Skin of body (tissue), 2 donors: ENCODE data around the gene MOCS1. TPM values are rescaled to one million over a fixed set of nuclear protein-coding genes. Genes with fewer than 3 reads are reported as not detected.

Experiments used
- DNase-seq: peaks from one replicate; lab custom pipeline; 2025; lab: John Stamatoyannopoulos, UW
- total RNA-seq: library from RNA; depleted of rRNA; stranded (reverse); fragments of >200 nt; gene quantifications from one replicate; pipeline ENCODE4 v1.2.3, GENCODE V29; 2014

MOCS1 gene
- total RNA-seq, 1 donor from 2014 or later, result 21.7 TPM

DNA sequence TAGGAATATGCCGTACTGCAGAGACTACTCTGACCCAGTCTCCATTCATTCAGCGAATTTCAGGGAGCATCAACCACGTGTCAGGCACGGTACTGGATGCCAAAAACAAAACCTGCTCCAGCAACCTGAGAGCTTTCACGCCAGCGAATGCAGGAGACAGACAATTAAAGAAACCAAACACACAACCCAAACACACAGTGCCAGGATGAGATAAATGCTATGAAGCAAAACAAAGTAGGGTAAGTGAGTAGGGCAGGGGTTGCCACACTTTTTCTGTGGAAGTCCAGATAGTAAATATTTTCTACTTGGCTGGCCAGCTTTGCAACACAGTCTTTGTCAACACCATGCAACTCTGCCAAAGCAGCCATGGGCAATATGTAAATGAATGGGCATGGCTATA lies 10.0 kb downstream of the MOCS1 start:
- DNase-seq, result no peak

DNA sequence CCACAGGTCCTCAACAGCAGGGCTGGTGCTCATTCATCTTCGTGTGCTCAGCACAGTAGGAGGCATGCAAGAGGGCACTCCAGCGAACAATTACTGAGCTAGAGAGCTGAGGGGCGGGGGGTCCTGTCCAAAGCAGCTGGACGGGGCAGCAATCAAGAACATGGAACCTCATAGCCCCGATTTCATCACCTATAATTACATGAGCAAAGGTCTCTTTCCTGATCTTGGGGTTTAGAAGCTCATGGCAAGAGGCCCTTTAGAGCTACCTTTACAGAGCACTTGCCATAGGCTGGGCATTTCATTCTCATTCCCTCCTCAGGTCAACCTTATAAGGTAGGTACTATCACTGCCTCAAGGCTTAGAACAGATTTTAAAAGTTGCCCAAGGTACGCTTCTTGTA lies 10.4 kb downstream of the MOCS1 start:
- DNase-seq, result no peak

- DNase-seq, result no peak
These were observed 10.9 kb downstream of the MOCS1 start for GRCh38 chr6:39923394-39923793.

- DNase-seq, result no peak
These were observed 11.4 kb downstream of the MOCS1 start for GRCh38 chr6:39922821-39923220.

DNA sequence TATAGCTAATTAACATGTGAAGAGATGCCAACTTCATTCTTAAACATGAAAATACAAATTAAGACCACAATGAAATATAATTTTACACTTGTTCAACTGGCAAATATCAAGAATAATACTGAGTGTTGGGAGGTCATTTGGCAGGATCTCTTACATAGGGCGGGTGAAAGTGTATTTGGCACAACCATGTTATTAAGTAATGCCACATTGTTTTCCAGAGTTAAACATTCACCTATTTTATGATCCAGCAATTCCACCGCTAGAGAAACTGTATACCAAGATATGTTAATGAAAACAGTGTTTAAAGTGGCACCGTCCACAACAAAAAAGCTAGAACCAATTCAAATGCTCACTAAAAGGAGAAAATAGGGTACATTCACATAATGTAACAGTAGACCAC lies 14.1 kb downstream of the MOCS1 start:
- DNase-seq, result no peak

DNA sequence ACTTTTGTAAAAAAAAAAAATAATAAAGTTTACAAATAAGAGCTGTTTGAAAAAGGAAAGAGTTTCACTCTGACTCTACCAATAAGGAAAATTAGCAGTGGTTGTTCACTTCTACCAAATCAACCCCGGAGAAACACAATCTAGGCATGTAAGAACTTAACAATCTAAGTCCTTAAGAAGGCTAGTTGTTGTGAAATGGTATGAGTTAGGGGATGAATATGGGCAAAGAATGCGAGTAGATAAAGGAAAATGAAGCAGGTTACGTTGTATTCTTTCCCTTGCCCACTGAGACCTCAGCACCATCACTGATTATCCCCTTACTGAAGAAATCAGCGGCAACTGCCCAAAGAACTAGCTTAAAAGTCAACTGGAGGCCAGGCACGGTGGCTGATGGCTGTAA lies 15.4 kb downstream of the MOCS1 start:
- DNase-seq, result no peak

DNA sequence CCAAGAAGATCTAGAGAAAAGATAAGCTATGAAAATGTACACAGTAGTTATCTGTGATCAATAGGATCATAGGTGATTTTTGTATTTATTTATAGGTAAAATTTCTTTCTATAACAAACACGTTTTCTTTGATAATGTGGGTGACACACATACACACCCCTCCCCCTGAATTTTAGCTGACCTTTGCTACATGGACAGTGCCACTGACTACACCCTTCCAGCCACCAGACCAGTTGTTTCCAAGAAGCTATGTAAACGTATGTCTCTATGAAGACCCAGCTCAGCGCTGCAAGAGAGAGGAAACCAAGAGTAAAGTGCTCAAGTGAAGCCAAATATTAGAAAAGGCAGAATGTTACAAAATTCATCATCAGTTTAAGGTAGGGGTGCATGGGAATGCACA lies 16.3 kb downstream of the MOCS1 start:
- DNase-seq, result no peak

- DNase-seq, result no peak
These were observed 16.9 kb downstream of the MOCS1 start for GRCh38 chr6:39917329-39917728.

DNA sequence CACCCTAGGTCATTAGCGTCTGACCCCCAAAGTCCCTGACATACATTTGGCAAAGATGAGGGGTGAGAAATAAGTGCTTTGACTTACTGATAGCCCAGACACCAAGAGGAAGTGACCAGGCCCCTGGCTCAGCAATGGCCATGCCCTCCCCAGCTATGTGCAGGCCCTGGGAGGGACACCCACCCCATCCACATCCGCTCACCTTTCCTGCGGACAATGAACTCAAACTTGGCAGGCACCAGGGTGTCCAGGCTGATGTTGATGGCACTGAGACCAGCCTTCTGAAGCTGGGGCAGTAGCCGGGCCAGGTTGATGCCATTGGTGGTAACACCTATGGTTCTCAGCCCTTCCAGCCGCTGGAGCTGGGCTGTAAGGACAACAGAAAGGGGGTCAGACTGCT lies 18.4 kb downstream of the MOCS1 start:
- no peak for DNase-seq

- DNase-seq, result no peak
These were observed 20.0 kb downstream of the MOCS1 start for GRCh38 chr6:39914239-39914638.

DNA sequence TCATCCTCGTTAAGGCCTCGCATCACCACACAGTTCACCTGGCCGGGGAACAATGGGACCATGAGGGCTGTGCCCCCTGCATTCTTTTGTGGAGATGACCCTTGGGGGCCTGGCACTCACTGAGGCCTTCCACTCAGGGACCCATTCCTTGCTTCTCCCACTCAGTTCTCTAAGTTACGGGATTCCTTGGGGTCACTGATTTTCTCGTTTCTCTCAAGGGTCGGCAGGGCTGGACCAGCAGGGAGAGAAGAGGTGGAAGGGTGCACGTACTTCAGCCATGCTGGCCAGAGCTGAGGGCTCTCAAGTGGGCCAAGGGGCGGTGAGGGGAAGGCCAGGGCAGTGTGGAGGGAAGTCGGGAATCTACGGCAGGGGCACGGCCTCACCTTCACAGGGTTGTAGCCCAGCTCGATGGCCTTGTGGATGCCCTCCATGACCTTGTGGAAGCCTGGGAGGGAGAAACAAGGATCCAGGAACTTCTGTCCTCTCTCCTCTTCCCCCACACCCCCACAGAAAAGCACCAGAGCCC lies 20.8 kb downstream of the MOCS1 start:
- no peak for DNase-seq

DNA sequence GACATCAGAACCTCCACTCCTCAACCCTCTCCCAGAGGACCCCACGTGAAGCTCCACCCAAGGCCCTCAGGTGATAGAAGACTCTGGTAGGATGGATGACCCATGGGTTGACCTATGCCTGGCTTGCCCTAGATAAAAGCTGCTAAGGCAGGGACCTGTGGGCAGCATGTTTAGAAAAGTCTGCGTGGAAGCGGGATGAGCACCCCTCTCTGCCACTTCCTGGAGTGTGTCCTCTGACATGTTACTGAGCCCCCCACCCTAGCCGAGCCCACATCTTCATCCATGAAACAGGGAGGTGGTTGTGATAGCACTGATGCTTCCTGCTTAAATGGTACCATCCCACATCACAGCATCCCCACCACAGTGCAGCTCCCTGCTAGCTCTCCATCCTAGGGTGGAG lies 21.8 kb downstream of the MOCS1 start:
- no peak for DNase-seq

DNA sequence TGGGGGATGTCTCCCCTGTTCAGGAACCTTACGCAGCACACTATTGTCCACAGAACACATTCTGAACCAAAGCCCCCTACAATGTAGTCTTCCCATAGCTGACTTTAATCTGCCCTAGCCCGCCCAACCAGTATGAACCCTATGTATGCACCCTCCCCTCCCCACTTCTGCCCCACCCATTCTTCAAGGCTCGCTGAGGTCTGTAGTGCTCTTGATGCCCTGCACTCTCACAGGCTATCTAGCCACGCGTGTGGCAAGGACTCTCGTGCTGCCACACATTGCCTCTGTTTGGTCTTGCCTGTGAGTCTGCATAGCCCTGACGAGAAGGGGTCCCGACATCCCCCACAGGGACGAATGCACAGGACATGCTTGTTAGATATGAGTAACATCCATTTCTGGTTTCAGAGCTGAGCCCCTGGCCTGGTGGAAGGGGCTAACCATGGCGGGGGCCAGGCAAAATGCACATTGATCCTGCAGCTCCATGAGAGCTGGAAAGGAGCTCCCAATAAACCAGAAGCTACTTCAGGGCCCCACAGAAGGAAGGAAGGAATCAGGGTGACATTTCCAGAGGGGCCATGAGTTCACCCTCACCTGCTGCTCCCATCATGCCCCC lies 22.6 kb downstream of the MOCS1 start:
- no peak for DNase-seq

DNA sequence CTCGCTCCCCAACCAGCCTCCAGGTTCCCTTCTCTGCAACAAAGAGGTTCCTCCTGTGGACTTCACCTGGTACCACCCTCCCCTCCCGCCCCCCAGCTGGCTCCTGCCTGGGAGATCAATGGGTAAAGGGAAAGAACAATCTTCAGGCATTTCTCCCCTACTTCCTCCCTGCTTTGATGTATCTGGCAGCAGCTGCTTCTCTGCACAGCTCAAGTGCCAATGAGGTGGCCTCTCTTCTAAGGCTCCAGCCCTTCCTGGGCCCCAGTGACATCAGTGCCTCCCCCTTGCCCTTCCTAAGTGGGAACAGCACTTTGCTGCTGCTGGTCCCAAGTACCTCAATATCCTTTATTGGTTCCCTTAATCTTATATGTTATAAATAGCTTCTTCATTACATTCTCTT lies 23.5 kb downstream of the MOCS1 start:
- DNase-seq, result no peak

DNA sequence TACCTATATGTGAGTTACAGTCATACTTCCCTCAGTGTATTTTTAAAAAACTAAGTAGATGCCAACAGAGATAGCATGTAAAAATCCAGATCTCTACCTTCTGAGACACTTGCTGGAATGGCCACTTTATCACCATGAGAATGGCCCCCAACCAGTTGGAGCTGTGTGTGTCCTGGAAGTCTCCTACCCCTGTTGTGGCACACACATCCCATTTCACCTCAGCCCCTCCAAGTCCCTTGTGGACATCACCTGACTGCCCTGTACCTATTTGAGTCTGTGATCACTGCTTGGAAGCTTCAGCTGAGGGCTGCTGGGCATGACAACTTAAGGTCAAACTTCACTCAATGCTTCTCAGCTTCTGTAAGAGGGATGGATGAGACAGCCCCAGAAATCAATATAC lies 24.1 kb downstream of the MOCS1 start:
- no peak for DNase-seq

GRCh38 chr6:39909701-39910100 lies 24.6 kb downstream of the MOCS1 start:
- DNase-seq, result no peak

DNA sequence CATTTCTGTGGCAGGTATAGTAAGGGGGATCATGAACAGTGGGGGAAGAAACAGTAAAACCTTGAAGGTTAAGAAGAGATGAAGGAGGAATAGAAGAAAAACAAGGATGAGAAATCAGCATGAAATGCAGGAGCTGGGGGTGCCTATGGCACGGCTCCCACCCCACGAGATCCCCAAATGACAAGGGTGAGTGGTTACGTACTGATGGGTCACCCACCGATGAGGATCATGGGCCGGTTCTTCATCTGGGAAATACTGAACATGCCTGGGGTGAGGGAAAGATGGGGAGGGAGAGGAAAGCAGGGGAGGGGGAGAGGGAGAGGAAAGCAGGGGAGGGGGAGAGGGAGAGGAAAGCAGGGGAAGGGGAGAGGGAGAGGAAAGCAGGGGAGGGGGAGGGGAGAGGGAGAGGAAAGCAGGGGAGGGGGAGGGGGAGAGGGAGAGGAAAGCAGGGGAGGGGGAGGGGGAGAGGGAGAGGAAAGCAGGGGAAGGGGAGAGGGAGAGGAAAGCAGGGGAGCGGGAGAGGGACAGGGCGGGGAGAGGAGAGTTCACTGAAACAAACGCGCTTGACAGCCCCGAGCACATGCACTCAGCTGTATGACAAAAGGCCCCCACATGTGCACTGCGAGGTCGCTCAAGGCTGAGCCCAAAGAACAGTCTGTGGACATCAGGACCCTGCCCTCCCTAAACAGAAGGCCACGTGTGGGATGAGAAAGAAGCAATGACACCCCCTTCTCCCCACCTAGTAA lies 25.3 kb downstream of the MOCS1 start:
- DNase-seq, result no peak

DNA sequence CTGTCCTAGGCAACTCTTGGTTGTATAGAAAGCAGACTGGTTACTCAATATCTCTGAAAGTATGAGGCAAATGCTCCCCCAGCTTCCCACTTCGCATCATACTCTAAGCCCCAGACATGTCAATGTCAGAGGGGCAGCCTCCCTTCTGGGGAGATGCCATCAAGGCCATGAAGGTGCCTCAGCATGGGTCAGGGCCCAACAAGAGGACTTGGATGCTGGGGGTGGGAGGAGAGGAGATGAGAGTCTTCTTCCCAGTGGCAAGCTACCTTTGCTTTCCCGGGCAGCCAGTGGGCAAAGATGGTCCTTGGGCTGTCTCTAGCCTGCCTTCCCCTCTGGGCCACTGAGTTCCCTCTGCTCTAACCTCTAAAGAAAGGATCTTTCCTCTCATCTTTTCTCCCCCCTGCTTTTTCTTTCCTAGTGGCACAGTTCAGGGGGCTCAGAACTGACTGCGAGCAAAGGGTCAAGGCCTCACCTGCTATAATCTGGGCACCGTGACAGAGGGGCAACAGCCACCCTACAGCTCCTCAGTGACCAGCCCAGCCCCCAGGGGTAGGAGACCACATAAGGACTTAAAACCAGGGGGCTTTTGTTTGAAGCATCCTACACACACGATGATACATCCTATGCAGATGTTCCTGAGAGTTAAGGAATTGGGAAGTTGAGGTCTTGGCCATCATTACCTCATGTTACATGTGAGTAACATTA lies 26.2 kb downstream of the MOCS1 start:
- no peak for DNase-seq

DNA sequence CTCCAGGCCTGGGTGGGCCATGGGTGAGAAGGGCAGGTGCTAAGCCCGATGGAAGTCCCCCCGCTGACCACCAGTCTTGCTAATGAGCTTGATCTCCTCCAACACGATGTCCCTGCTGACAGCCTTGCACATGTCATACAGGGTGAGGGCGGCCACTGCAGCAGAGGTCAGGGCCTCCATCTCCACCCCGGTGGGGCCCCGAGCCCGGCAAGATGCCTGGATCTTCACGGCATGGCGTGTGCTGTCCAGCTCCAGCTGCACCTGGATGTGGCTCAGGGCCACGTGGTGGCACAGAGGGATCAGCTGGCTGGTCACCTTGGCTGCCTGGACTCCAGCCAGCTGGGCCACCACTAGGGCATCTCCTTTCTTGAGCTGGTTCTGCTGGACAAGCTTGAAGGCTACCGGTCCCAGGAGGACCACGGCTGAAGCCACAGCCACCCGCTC lies 27.9 kb downstream of the MOCS1 start:
- no peak for DNase-seq

DNA sequence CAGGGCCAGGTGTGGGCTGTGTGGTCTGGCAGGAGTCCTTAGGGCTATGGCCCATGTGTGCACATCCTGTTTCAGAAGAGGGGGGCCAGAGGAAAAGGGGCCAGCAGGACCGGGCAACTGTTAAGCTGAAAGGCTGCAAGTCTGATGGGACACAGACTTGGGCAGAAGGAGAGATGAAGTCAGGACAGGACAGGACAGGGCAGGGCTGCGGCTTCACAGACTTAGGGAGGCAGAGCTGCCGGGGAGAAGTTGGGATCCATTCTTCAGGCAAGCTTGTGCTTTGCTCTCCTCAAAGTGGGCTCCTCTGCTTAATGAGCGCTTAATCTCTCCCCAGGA lies 28.7 kb downstream of the MOCS1 start:
- no peak for DNase-seq

GRCh38 chr6:39904946-39905639 lies 29.2 kb downstream of the MOCS1 start:
- DNase-seq, result no peak

GRCh38 chr6:39903656-39904055 lies 30.6 kb downstream of the MOCS1 start:
- DNase-seq, result no peak
